Chondrocyte (in vitro differentiated cells): Measurements from ENCODE around the gene MPPED2. TPM values are rescaled to one million over a fixed set of nuclear protein-coding genes. Genes with fewer than 3 reads are reported as not detected.

Source experiments
- DNase-seq: peaks from one replicate; pipeline ENCODE4 v3.0.0; 2021; ENCODE audit warnings: mixed read lengths, low spot score
- H3K27ac Mint-ChIP-seq: one replicate; pipeline ENCODE4 v1.8.0; 2021; ENCODE audit warnings: mild to moderate bottlenecking, moderate library complexity, mixed read lengths; ENCODE audit not compliant: unreplicated experiment
- H3K27me3 Mint-ChIP-seq: 2 replicates; pipeline ENCODE4 v1.8.0; 2021; ENCODE audit warnings: low read depth, mixed read lengths
- H3K36me3 Mint-ChIP-seq: 2 replicates; pipeline ENCODE4 v1.8.0; 2021; ENCODE audit warnings: low read depth, mixed read lengths
- H3K4me1 Mint-ChIP-seq: 2 replicates; pipeline ENCODE4 v1.8.0; 2021; ENCODE audit warnings: low read depth, mild to moderate bottlenecking, mixed read lengths
- H3K4me3 Mint-ChIP-seq: one replicate; pipeline ENCODE4 v1.8.0; 2021; ENCODE audit warnings: mild to moderate bottlenecking, moderate library complexity, mixed read lengths; ENCODE audit not compliant: unreplicated experiment
- H3K9me3 Mint-ChIP-seq: 2 replicates; pipeline ENCODE4 v1.8.0; 2021; ENCODE audit warnings: low read depth, mixed read lengths
- CTCF ChIP-seq: fragments of 200-600 bp; sonication (generic); IDR thresholded peaks from 2 replicates; pipeline ENCODE4 v1.5.0; 2021; ENCODE audit warnings: antibody characterized with exemption, mild to moderate bottlenecking, moderate library complexity
- total RNA-seq: library from RNA; stranded (reverse); gene quantifications from 3 replicates; pipeline ENCODE4 v1.2.1, GENCODE V29; 2021

MPPED2 gene
- total RNA-seq, 1 donor from 2014 or later = not detected

GRCh38 chr11:30370164-30370563 is 216.0 kb downstream of the MPPED2 start:
- TF ChIP-seq CTCF = no peak
- no peaks in the 10 kb centered on the region for H3K9me3 Mint-ChIP-seq
- H3K4me1 Mint-ChIP-seq = no peaks in the 10 kb centered on the region
- H3K36me3 Mint-ChIP-seq = no peaks in the 10 kb centered on the region
- no peak overlapping the region for H3K27ac Mint-ChIP-seq
- DNase-seq = no peak
- no peak overlapping the region for H3K4me3 Mint-ChIP-seq
- H3K27me3 Mint-ChIP-seq = peaks cover 10% of the 10 kb centered on the region

- Mint-ChIP-seq H3K27me3 (peaks cover 11% of the 10 kb centered on the region), H3K36me3 (no peaks in the 10 kb centered on the region), H3K4me1 (no peaks in the 10 kb centered on the region), H3K9me3 (no peaks in the 10 kb centered on the region), H3K4me3 (no peak overlapping the region), H3K27ac (no peak overlapping the region)
- DNase-seq = no peak
- no peak for TF ChIP-seq CTCF
These were observed 217.8 kb downstream of the MPPED2 start for GRCh38 chr11:30368394-30368793.

GRCh38 chr11:30365793-30366517 is 220.2 kb downstream of the MPPED2 start:
- Mint-ChIP-seq H3K4me3 (no peak overlapping the region), H3K9me3 (no peaks in the 10 kb centered on the region), H3K27ac (no peak overlapping the region), H3K27me3 (peaks cover 7% of the 10 kb centered on the region), H3K4me1 (no peaks in the 10 kb centered on the region), H3K36me3 (no peaks in the 10 kb centered on the region)
- DNase-seq = no peak
- TF ChIP-seq CTCF = no peak

GRCh38 chr11:30364837-30365482 is 221.2 kb downstream of the MPPED2 start:
- peaks cover 7% of the 10 kb centered on the region for H3K27me3 Mint-ChIP-seq
- H3K36me3 Mint-ChIP-seq = no peaks in the 10 kb centered on the region
- no peak for TF ChIP-seq CTCF
- H3K27ac Mint-ChIP-seq = no peak overlapping the region
- H3K4me3 Mint-ChIP-seq = no peak overlapping the region
- H3K9me3 Mint-ChIP-seq = no peaks in the 10 kb centered on the region
- DNase-seq = no peak
- no peaks in the 10 kb centered on the region for H3K4me1 Mint-ChIP-seq

- Mint-ChIP-seq H3K36me3 (no peaks in the 10 kb centered on the region), H3K4me3 (no peak overlapping the region), H3K4me1 (no peaks in the 10 kb centered on the region)
These were observed 221.9 kb downstream of the MPPED2 start for GRCh38 chr11:30364139-30364836.

More at GRCh38 chr11:30364139-30364836, 221.9 kb downstream of the MPPED2 start:
- Mint-ChIP-seq H3K27me3 (peaks cover 13% of the 10 kb centered on the region), H3K9me3 (no peaks in the 10 kb centered on the region), H3K27ac (no peak overlapping the region)
- no peak for DNase-seq
- no peak for TF ChIP-seq CTCF
